IPS-11a (cell line): ENCODE results near the gene OTUB2.
"Not testable (repeated sequence)": the region's sequence is repeated elsewhere in the genome, so short reads cannot be mapped to it uniquely, and the experiment has no call there.

ENCODE experiments used
- H3K4me3 ChIP-seq: one replicate; pipeline ENCODE4 v1.5.1; 2013; ENCODE audit warnings: low read depth, low read length, control low read depth

Gene OTUB2

GRCh38 chr14:94052662-94053061 lies 26.5 kb downstream of the OTUB2 start:
- no peak overlapping the region for H3K4me3 ChIP-seq

GRCh38 chr14:94054401-94054800 lies 28.3 kb downstream of the OTUB2 start:
- no peak overlapping the region for H3K4me3 ChIP-seq

GRCh38 chr14:94054936-94055335 lies 28.8 kb downstream of the OTUB2 start:
- no peak overlapping the region for H3K4me3 ChIP-seq

GRCh38 chr14:94056579-94057308 lies 30.6 kb downstream of the OTUB2 start:
- H3K4me3 ChIP-seq = no peak overlapping the region

GRCh38 chr14:94058128-94058673 lies 32.1 kb downstream of the OTUB2 start:
- H3K4me3 ChIP-seq = no peak overlapping the region

- H3K4me3 ChIP-seq = no peak overlapping the region
These were observed 32.6 kb downstream of the OTUB2 start for GRCh38 chr14:94058674-94059138.

- H3K4me3 ChIP-seq = no peak overlapping the region
These were observed 33.9 kb downstream of the OTUB2 start for GRCh38 chr14:94059998-94060397.

GRCh38 chr14:94062344-94062940 lies 36.3 kb downstream of the OTUB2 start:
- no peak overlapping the region for H3K4me3 ChIP-seq

- H3K4me3 ChIP-seq = no peak overlapping the region
These were observed 40.0 kb downstream of the OTUB2 start for GRCh38 chr14:94066089-94066676.

- not testable (repeated sequence) for H3K4me3 ChIP-seq
These were observed 45.9 kb downstream of the OTUB2 start for GRCh38 chr14:94072076-94072475.

GRCh38 chr14:94074534-94074933 lies 48.4 kb downstream of the OTUB2 start:
- no peak overlapping the region for H3K4me3 ChIP-seq

GRCh38 chr14:94075008-94075407 lies 48.9 kb downstream of the OTUB2 start:
- H3K4me3 ChIP-seq = no peak overlapping the region

- no peak overlapping the region for H3K4me3 ChIP-seq
These were observed 51.1 kb downstream of the OTUB2 start for GRCh38 chr14:94077111-94077821.

- H3K4me3 ChIP-seq = no peak overlapping the region
These were observed 51.7 kb downstream of the OTUB2 start for GRCh38 chr14:94077823-94078222.

GRCh38 chr14:94079891-94080620 lies 53.9 kb downstream of the OTUB2 start:
- peak overlapping the region; percentile 92 for H3K4me3 ChIP-seq

GRCh38 chr14:94080621-94081385 lies 54.7 kb downstream of the OTUB2 start, which contains the start of the genes DDX24 and IFI27L1:
Gene DDX24, minus strand, starts transcription at chr14:94081202. Its CDS starts 1,460 bp downstream, at chr14:94079742.
Gene IFI27L1, plus strand, starts transcription at chr14:94081310. Its CDS starts 15,628 bp downstream, at chr14:94096938.
- peak within 1 kb of the TSS; percentile 92 for H3K4me3 ChIP-seq

GRCh38 chr14:94081386-94081820 lies 55.3 kb downstream of the OTUB2 start:
- peak overlapping the region; percentile 92 for H3K4me3 ChIP-seq

GRCh38 chr14:94087891-94088290 lies 61.8 kb downstream of the OTUB2 start:
- no peak overlapping the region for H3K4me3 ChIP-seq

- H3K4me3 ChIP-seq = no peak overlapping the region
These were observed 62.4 kb downstream of the OTUB2 start for GRCh38 chr14:94088516-94088915.

- no peak overlapping the region for H3K4me3 ChIP-seq
These were observed 63.3 kb downstream of the OTUB2 start for GRCh38 chr14:94089479-94089878.
